ENCODE measurements around the gene GPR137.

Gene GPR137

GRCh38 chr11:64255135-64256128, 30.2 kb upstream of the GPR137 start:
- TF ChIP-seq POLR2AphosphoS5 (IDR thresholded peaks at IDR 0.05; ENCODE audit: low read depth, low read length) (no peak), SIN3A (IDR thresholded peaks at IDR 0.05; ENCODE audit: borderline replicate concordance, insufficient read depth, low read length) (no peak), TAF1 (IDR thresholded peaks at IDR 0.05; ENCODE audit: borderline replicate concordance, insufficient read depth, low read length) (no peak)

GRCh38 chr11:64256300-64256699, 29.3 kb upstream of the GPR137 start:
- TF ChIP-seq POLR2AphosphoS5 (IDR thresholded peaks at IDR 0.05; ENCODE audit: low read depth, low read length), result no peak
- no peak for TF ChIP-seq SIN3A (IDR thresholded peaks at IDR 0.05; ENCODE audit: borderline replicate concordance, insufficient read depth, low read length)
- TF ChIP-seq TAF1 (IDR thresholded peaks at IDR 0.05; ENCODE audit: borderline replicate concordance, insufficient read depth, low read length), result no peak
- TF ChIP-seq FOXP2 (optimal IDR thresholded peaks at IDR 0.05; ENCODE audit: borderline replicate concordance, extremely low read depth, extremely low read length, insufficient read depth), result no peak
- TF ChIP-seq REST (IDR thresholded peaks at IDR 0.05; ENCODE audit: insufficient read depth in 1 of 2, low read depth in 2 of 2, low read length in 2 of 2), result no peak

GRCh38 chr11:64258356-64258755, 27.3 kb upstream of the GPR137 start:
- TF ChIP-seq REST (IDR thresholded peaks at IDR 0.05; ENCODE audit: insufficient read depth in 1 of 2, low read depth in 2 of 2, low read length in 2 of 2) (no peak), TAF1 (IDR thresholded peaks at IDR 0.05; ENCODE audit: borderline replicate concordance, insufficient read depth, low read length) (no peak), SIN3A (IDR thresholded peaks at IDR 0.05; ENCODE audit: borderline replicate concordance, insufficient read depth, low read length) (no peak), POLR2AphosphoS5 (IDR thresholded peaks at IDR 0.05; ENCODE audit: low read depth, low read length) (no peak), FOXP2 (optimal IDR thresholded peaks at IDR 0.05; ENCODE audit: borderline replicate concordance, extremely low read depth, extremely low read length, insufficient read depth) (no peak)

- TF ChIP-seq REST (IDR thresholded peaks at IDR 0.05; ENCODE audit: insufficient read depth in 1 of 2, low read depth in 2 of 2, low read length in 2 of 2) (no peak), SIN3A (IDR thresholded peaks at IDR 0.05; ENCODE audit: borderline replicate concordance, insufficient read depth, low read length) (no peak), TAF1 (IDR thresholded peaks at IDR 0.05; ENCODE audit: borderline replicate concordance, insufficient read depth, low read length) (no peak), POLR2AphosphoS5 (IDR thresholded peaks at IDR 0.05; ENCODE audit: low read depth, low read length) (no peak), FOXP2 (optimal IDR thresholded peaks at IDR 0.05; ENCODE audit: borderline replicate concordance, extremely low read depth, extremely low read length, insufficient read depth) (no peak)
These were observed 26.6 kb upstream of the GPR137 start for GRCh38 chr11:64258946-64259532.

GRCh38 chr11:64259533-64260067, 26.0 kb upstream of the GPR137 start:
- TF ChIP-seq SIN3A (IDR thresholded peaks at IDR 0.05; ENCODE audit: borderline replicate concordance, insufficient read depth, low read length) (no peak), POLR2AphosphoS5 (IDR thresholded peaks at IDR 0.05; ENCODE audit: low read depth, low read length) (no peak), FOXP2 (optimal IDR thresholded peaks at IDR 0.05; ENCODE audit: borderline replicate concordance, extremely low read depth, extremely low read length, insufficient read depth) (no peak), TAF1 (IDR thresholded peaks at IDR 0.05; ENCODE audit: borderline replicate concordance, insufficient read depth, low read length) (no peak), REST (IDR thresholded peaks at IDR 0.05; ENCODE audit: insufficient read depth in 1 of 2, low read depth in 2 of 2, low read length in 2 of 2) (no peak)
